ENCODE measurements around the gene ZFAND3. TPM values are rescaled to one million over a fixed set of nuclear protein-coding genes. Genes with fewer than 3 reads are reported as not detected.

The ZFAND3 gene
- total and polyA plus RNA-seq, 2 donors (not counting 1 experiment from before 2014, with no cell fraction given): 13.5 to 58.3 TPM

- Histone ChIP-seq H3K27ac (ENCODE audit: low read length in 2 of 2) (no peak overlapping the region), H3K36me3 (replicated peaks in 1 of 2; ENCODE audit: control extremely low read depth in 1 of 2, control insufficient read depth in 1 of 2, extremely low read depth in 1 of 2, insufficient read depth in 2 of 2, low read length in 1 of 2) (no peaks in the 10 kb centered on the region), H2AFZ (ENCODE audit: insufficient read depth, low read depth, low read length, poor library complexity, severe bottlenecking) (no peak overlapping the region), H3K4me1 (ENCODE audit: control insufficient read depth in 2 of 2, insufficient read depth in 2 of 2, low read length in 2 of 2) (peaks cover 21 to 24% of the 10 kb centered on the region in 2 donors), H3K4me2 (replicated peaks; ENCODE audit: low read depth, low read length, poor library complexity, severe bottlenecking) (peak overlapping the region; percentile 8), H3K4me3 (ENCODE audit: control extremely low read depth in 1 of 5, extremely low read depth in 1 of 5, insufficient read depth in 1 of 5, low read depth in 2 of 5, low read length in 4 of 5) (no peak overlapping the region), H3K9me3 (ENCODE audit: control extremely low read depth in 1 of 3, control insufficient read depth in 2 of 3, insufficient read depth in 1 of 3, low read length in 2 of 3) (no peaks in the 10 kb centered on the region), H3K9ac (ENCODE audit: low read length) (no peak overlapping the region), H4K20me1 (ENCODE audit: control insufficient read depth, insufficient read depth, low read length, poor library complexity, severe bottlenecking) (peaks cover 76% of the 10 kb centered on the region), H3K27me3 (replicated peaks in 1 of 4; ENCODE audit: control extremely low read depth in 1 of 4, control insufficient read depth in 3 of 4, insufficient read depth in 4 of 4, low read length in 3 of 4) (no peaks in the 10 kb centered on the region), H3K79me2 (ENCODE audit: control insufficient read depth, insufficient read depth, low read length) (peaks cover 87% of the 10 kb centered on the region)
- TF ChIP-seq CTCF (IDR thresholded peaks at IDR 0.05): no peak
- no peak for TF ChIP-seq EZH2 (IDR thresholded peaks at IDR 0.05; ENCODE audit: borderline replicate concordance, insufficient read depth, low read depth, low read length, poor library complexity, severe bottlenecking)
- no peak for ATAC-seq (ENCODE audit: low read depth)
- H3K4me1 Mint-ChIP-seq: peaks cover 59% of the 10 kb centered on the region
- intact Hi-C loops (cut with micrococcal nuclease): no loop called here
- no peak overlapping the region for H3K4me3 Mint-ChIP-seq
- no peak for DNase-seq
- ChIA-PET POLR2A (no interaction called here), CTCF (interaction anchor here (1.1 to 1.6 kb wide), 2 partner anchors 11 to 16 kb away, joined by 4 read pairs; no protein-coding TSS in a partner anchor)
- no peaks in the 10 kb centered on the region for H3K27me3 Mint-ChIP-seq
- no peak overlapping the region for H3K27ac Mint-ChIP-seq
- H3K9me3 Mint-ChIP-seq (ENCODE audit: insufficient read depth): no peaks in the 10 kb centered on the region
Measured at GRCh38 chr6:37923514-37923913, 104.0 kb downstream of the ZFAND3 start.

- TF ChIP-seq EZH2 (IDR thresholded peaks at IDR 0.05; ENCODE audit: borderline replicate concordance, insufficient read depth, low read depth, low read length, poor library complexity, severe bottlenecking) (no peak), CTCF (IDR thresholded peaks at IDR 0.05) (no peak)
- Histone ChIP-seq H4K20me1 (ENCODE audit: control insufficient read depth, insufficient read depth, low read length, poor library complexity, severe bottlenecking) (peaks cover 64% of the 10 kb centered on the region), H3K9me3 (ENCODE audit: control extremely low read depth in 1 of 3, control insufficient read depth in 2 of 3, insufficient read depth in 1 of 3, low read length in 2 of 3) (no peaks in the 10 kb centered on the region), H2AFZ (ENCODE audit: insufficient read depth, low read depth, low read length, poor library complexity, severe bottlenecking) (no peak overlapping the region), H3K4me3 (ENCODE audit: control extremely low read depth in 1 of 5, extremely low read depth in 1 of 5, insufficient read depth in 1 of 5, low read depth in 2 of 5, low read length in 4 of 5) (no peak overlapping the region), H3K4me2 (replicated peaks; ENCODE audit: low read depth, low read length, poor library complexity, severe bottlenecking) (no peak overlapping the region), H3K27me3 (replicated peaks in 1 of 4; ENCODE audit: control extremely low read depth in 1 of 4, control insufficient read depth in 3 of 4, insufficient read depth in 4 of 4, low read length in 3 of 4) (no peaks in the 10 kb centered on the region), H3K79me2 (ENCODE audit: control insufficient read depth, insufficient read depth, low read length) (peaks cover 57% of the 10 kb centered on the region), H3K36me3 (replicated peaks in 1 of 2; ENCODE audit: control extremely low read depth in 1 of 2, control insufficient read depth in 1 of 2, extremely low read depth in 1 of 2, insufficient read depth in 2 of 2, low read length in 1 of 2) (no peaks in the 10 kb centered on the region), H3K4me1 (ENCODE audit: control insufficient read depth in 2 of 2, insufficient read depth in 2 of 2, low read length in 2 of 2) (peaks cover 21% of the 10 kb centered on the region in 2 donors), H3K9ac (ENCODE audit: low read length) (no peak overlapping the region), H3K27ac (ENCODE audit: low read length in 2 of 2) (no peak overlapping the region)
- CTCF ChIA-PET: interaction anchor here (0.6 kb wide), 1 partner anchor 222 kb away, joined by 5 read pairs; no protein-coding TSS in a partner anchor
- intact Hi-C loops (cut with micrococcal nuclease): no loop called here
- Mint-ChIP-seq H3K4me3 (no peak overlapping the region), H3K27ac (no peak overlapping the region), H3K9me3 (ENCODE audit: insufficient read depth) (no peaks in the 10 kb centered on the region), H3K4me1 (peaks cover 46% of the 10 kb centered on the region), H3K27me3 (no peaks in the 10 kb centered on the region)
- POLR2A ChIA-PET: no interaction called here
- DNase-seq: no peak
- no peak for ATAC-seq (ENCODE audit: low read depth)
- WGBS (ENCODE audit: insufficient coverage): 100% methylated on average over 2 of the region's 4 CpGs
Measured at GRCh38 chr6:37926661-37927060, 107.1 kb downstream of the ZFAND3 start.
